KMS-11 (cell line): Measurements from ENCODE around the gene CHRM2.

ENCODE experiments used
- H2AFZ ChIP-seq: fragments of 200-600 bp; sonication (generic); 2 replicates; pipeline ENCODE4 v1.6.1; 2016; ENCODE audit warnings: antibody characterized with exemption, mixed run types, low read depth
- H3K27ac ChIP-seq: fragments of 200-600 bp; sonication (generic); 2 replicates; pipeline ENCODE4 v1.6.1; 2016; ENCODE audit warnings: mild to moderate bottlenecking, mixed run types
- H3K27me3 ChIP-seq: fragments of 200-600 bp; sonication (generic); 2 replicates; pipeline ENCODE4 v1.6.1; 2017; ENCODE audit warnings: mild to moderate bottlenecking, low read depth, mixed run types, moderate library complexity; ENCODE audit not compliant: insufficient read depth
- H3K36me3 ChIP-seq: fragments of 200-600 bp; sonication (generic); 2 replicates; pipeline ENCODE4 v1.6.1; 2017; ENCODE audit warnings: mild to moderate bottlenecking, mixed run types; ENCODE audit not compliant: insufficient read depth
- H3K4me1 ChIP-seq: fragments of 200-600 bp; sonication (generic); 2 replicates; pipeline ENCODE4 v1.6.1; 2016; ENCODE audit warnings: mild to moderate bottlenecking, low read depth, mixed run types; ENCODE audit not compliant: poor library complexity, severe bottlenecking
- H3K4me2 ChIP-seq: fragments of 200-600 bp; sonication (generic); 2 replicates; pipeline ENCODE4 v1.7.0; 2016; ENCODE audit warnings: mild to moderate bottlenecking, mixed run types
- H3K4me3 ChIP-seq: fragments of 200-600 bp; sonication (generic); IDR thresholded peaks from 2 replicates; pipeline ENCODE4 v1.6.1; 2017; ENCODE audit warnings: low read depth, low read length, mixed read lengths; ENCODE audit not compliant: insufficient read depth
- H3K79me2 ChIP-seq: fragments of 200-600 bp; sonication (generic); 2 replicates; pipeline ENCODE4 v1.6.1; 2016; ENCODE audit warnings: low read depth, mixed run types; ENCODE audit not compliant: insufficient read depth
- H3K9ac ChIP-seq: fragments of 200-600 bp; sonication (generic); 2 replicates; pipeline ENCODE4 v1.6.1; 2016; ENCODE audit warnings: mild to moderate bottlenecking, mixed run types
- H4K20me1 ChIP-seq: fragments of 200-600 bp; sonication (generic); 2 replicates; pipeline ENCODE4 v1.6.1; 2016; ENCODE audit warnings: mild to moderate bottlenecking, mixed run types; ENCODE audit not compliant: insufficient read depth
- CTCF ChIP-seq: fragments of 200-600 bp; sonication (generic); conservative IDR thresholded peaks from 2 replicates; pipeline ENCODE4 v1.6.1; 2017; ENCODE audit warnings: low read depth, mild to moderate bottlenecking, antibody characterized with exemption, low read length, moderate library complexity, mixed read lengths

Gene CHRM2

GRCh38 chr7:136947347-136947746, 78.9 kb downstream of the CHRM2 start:
- H3K4me1 ChIP-seq: no peaks in the 10 kb centered on the region
- no peak overlapping the region for H3K4me2 ChIP-seq
- H3K27me3 ChIP-seq: no peaks in the 10 kb centered on the region
- H3K4me3 ChIP-seq: no peak overlapping the region
- H4K20me1 ChIP-seq: no peaks in the 10 kb centered on the region
- TF ChIP-seq CTCF: no peak
- H2AFZ ChIP-seq: no peak overlapping the region
- no peak overlapping the region for H3K27ac ChIP-seq
- H3K36me3 ChIP-seq: no peaks in the 10 kb centered on the region
- no peak overlapping the region for H3K9ac ChIP-seq
- no peaks in the 10 kb centered on the region for H3K79me2 ChIP-seq

GRCh38 chr7:136950331-136950730, 81.9 kb downstream of the CHRM2 start:
- H3K36me3 ChIP-seq: no peaks in the 10 kb centered on the region
- H3K4me3 ChIP-seq: no peak overlapping the region
- no peaks in the 10 kb centered on the region for H4K20me1 ChIP-seq
- no peak for TF ChIP-seq CTCF
- no peaks in the 10 kb centered on the region for H3K4me1 ChIP-seq
- H2AFZ ChIP-seq: no peak overlapping the region
- no peak overlapping the region for H3K9ac ChIP-seq
- no peak overlapping the region for H3K4me2 ChIP-seq
- no peaks in the 10 kb centered on the region for H3K27me3 ChIP-seq
- H3K79me2 ChIP-seq: no peaks in the 10 kb centered on the region
- H3K27ac ChIP-seq: no peak overlapping the region

GRCh38 chr7:136953386-136953785, 84.9 kb downstream of the CHRM2 start:
- no peak for TF ChIP-seq CTCF
- H3K27me3 ChIP-seq: no peaks in the 10 kb centered on the region
- no peak overlapping the region for H3K9ac ChIP-seq
- H2AFZ ChIP-seq: no peak overlapping the region
- H3K36me3 ChIP-seq: no peaks in the 10 kb centered on the region
- no peak overlapping the region for H3K27ac ChIP-seq
- H3K4me2 ChIP-seq: no peak overlapping the region
- no peaks in the 10 kb centered on the region for H3K79me2 ChIP-seq
- no peaks in the 10 kb centered on the region for H3K4me1 ChIP-seq
- H4K20me1 ChIP-seq: no peaks in the 10 kb centered on the region
- no peak overlapping the region for H3K4me3 ChIP-seq

- H3K79me2 ChIP-seq: no peaks in the 10 kb centered on the region
- no peak overlapping the region for H3K4me3 ChIP-seq
- no peak overlapping the region for H3K4me2 ChIP-seq
- H3K9ac ChIP-seq: no peak overlapping the region
- H3K4me1 ChIP-seq: no peaks in the 10 kb centered on the region
- no peak overlapping the region for H3K27ac ChIP-seq
- no peak for TF ChIP-seq CTCF
- H3K27me3 ChIP-seq: no peaks in the 10 kb centered on the region
- H2AFZ ChIP-seq: no peak overlapping the region
- no peaks in the 10 kb centered on the region for H4K20me1 ChIP-seq
- no peaks in the 10 kb centered on the region for H3K36me3 ChIP-seq
Measured at GRCh38 chr7:136956232-136956631, 87.8 kb downstream of the CHRM2 start.

- Histone ChIP-seq H3K27me3 (no peaks in the 10 kb centered on the region), H3K9ac (no peak overlapping the region), H3K4me3 (no peak overlapping the region), H2AFZ (no peak overlapping the region), H3K79me2 (no peaks in the 10 kb centered on the region), H3K27ac (no peak overlapping the region), H4K20me1 (no peaks in the 10 kb centered on the region), H3K4me1 (no peaks in the 10 kb centered on the region), H3K36me3 (no peaks in the 10 kb centered on the region), H3K4me2 (no peak overlapping the region)
- no peak for TF ChIP-seq CTCF
Measured at GRCh38 chr7:136956671-136957070, 88.2 kb downstream of the CHRM2 start.
